K562 (cell line): Measurements from ENCODE around the gene TAOK2. TPM values are rescaled to one million over a fixed set of nuclear protein-coding genes. Genes with fewer than 3 reads are reported as not detected.
A peak's percentile ranks its signal among the peaks of the same experiment; 100 is the strongest.

Experiments used
- ARID4B ChIP-seq: sonication (generic); formaldehyde crosslinking; IDR thresholded peaks from 2 replicates; pipeline ENCODE4 v1.8.0; 2022; ENCODE audit warnings: mild to moderate bottlenecking, missing genetic modification reagents
- CREBBP ChIP-seq: IDR thresholded peaks from one replicate; pipeline ENCODE4 v1.6.1; 2012; ENCODE audit warnings: low read depth, mild to moderate bottlenecking, control low read depth, inconsistent platforms, low read length
- ELF2 ChIP-seq: fragments of 250-450 bp; sonication (Bioruptor Pico); IDR thresholded peaks from 2 replicates; pipeline ENCODE4 v1.5.0; 2021; ENCODE audit warnings: mild to moderate bottlenecking
- EWSR1 ChIP-seq: fragments of 450-650 bp; IDR thresholded peaks from 2 replicates; pipeline ENCODE4 v1.6.1; 2018; ENCODE audit warnings: borderline replicate concordance, mild to moderate bottlenecking, low read depth, moderate library complexity; ENCODE audit not compliant: partially characterized antibody
- FOXP1 ChIP-seq: sonication (generic); formaldehyde crosslinking; IDR thresholded peaks from 2 replicates; pipeline ENCODE4 v1.8.0; 2022; ENCODE audit warnings: mild to moderate bottlenecking, missing genetic modification reagents
- HMG20B ChIP-seq: fragments of 250-450 bp; sonication (Bioruptor Pico); IDR thresholded peaks from 2 replicates; pipeline ENCODE4 v1.5.0; 2021; ENCODE audit warnings: mild to moderate bottlenecking
- HOXB6 ChIP-seq: fragments of 250-450 bp; sonication (Bioruptor Pico); IDR thresholded peaks from 2 replicates; pipeline ENCODE4 v1.5.1; 2022; ENCODE audit warnings: mild to moderate bottlenecking, borderline replicate concordance
- JUNB ChIP-seq: fragments of 450-650 bp; formaldehyde crosslinking; conservative IDR thresholded peaks from 2 replicates; pipeline ENCODE4 v1.4.0; 2020; ENCODE audit warnings: mild to moderate bottlenecking
- KDM5B ChIP-seq: fragments of 200-600 bp; sonication (generic); IDR thresholded peaks from 2 replicates; pipeline ENCODE4 v1.6.1; 2012; ENCODE audit warnings: low read depth, mild to moderate bottlenecking, moderate library complexity, low read length, control low read depth, inconsistent platforms; ENCODE audit not compliant: insufficient replicate concordance
- RBM25 ChIP-seq: fragments of 200-400 bp; formaldehyde crosslinking; IDR thresholded peaks from 2 replicates; pipeline ENCODE4 v1.6.1; 2018; ENCODE audit warnings: low read length, low read depth, moderate library complexity; ENCODE audit not compliant: severe bottlenecking
- SMARCA4 ChIP-seq: fragments of 450-650 bp; IDR thresholded peaks from 2 replicates; pipeline ENCODE4 v1.6.1; 2016
- TCFL5 ChIP-seq: fragments of 250-450 bp; sonication (Bioruptor Pico); conservative IDR thresholded peaks from 2 replicates; pipeline ENCODE4 v1.6.1; 2021; ENCODE audit warnings: mild to moderate bottlenecking, moderate library complexity, matching md5 sums
- TSHZ1 ChIP-seq: fragments of 250-450 bp; sonication (Bioruptor Pico); IDR thresholded peaks from 2 replicates; pipeline ENCODE4 v1.4.0; 2020; ENCODE audit warnings: mild to moderate bottlenecking, moderate library complexity
- ZBTB7A ChIP-seq: IDR thresholded peaks from 2 replicates; pipeline ENCODE4 v1.6.1; 2011; ENCODE audit warnings: low read depth, mild to moderate bottlenecking, low read length, moderate library complexity, borderline replicate concordance; ENCODE audit not compliant: control insufficient read depth
- ZNF324 ChIP-seq: fragments of 250-450 bp; sonication (Bioruptor Pico); IDR thresholded peaks from 2 replicates; pipeline ENCODE4 v1.4.0; 2020; ENCODE audit warnings: mild to moderate bottlenecking
- ZNF668 ChIP-seq: fragments of 250-450 bp; sonication (Bioruptor Pico); IDR thresholded peaks from 2 replicates; pipeline ENCODE4 v1.8.0; 2022; ENCODE audit warnings: mild to moderate bottlenecking, inconsistent platforms
- polyA plus RNA-seq, 8 experiments: library from polyadenylated mRNA; depleted of rRNA in 4 of 8; stranded (reverse) in 5 of 8; unstranded in 3 of 8; fragments of >200 nt; fragmentation: Nextera tagmentation in 2 of 8; fragmentation: Illumina TruSeq in 1 of 8; extraction: Ambion mirVana in 2 of 8; extraction: Trizol in 1 of 8; gene quantifications; 2 replicates each; pipeline versions ENCODE4 v1.2.1 to v1.2.3, GENCODE V29; 2011 to 2014; ENCODE audit warnings: inconsistent platforms in 1 of 8, missing spikeins in 1 of 8
- total RNA-seq, 7 experiments: library from RNA; depleted of rRNA in 6 of 7; stranded (reverse); fragments of >200 nt in 6 of 7; fragmentation: Illumina TruSeq in 2 of 7; extraction: Trizol in 2 of 7; gene quantifications; 2 replicates each; pipeline versions ENCODE4 v1.2.1 to v1.2.3, GENCODE V29; 2011 to 2021; ENCODE audit warnings: low replicate concordance in 1 of 7
- TF ChIP-seq, protein P1 (sequence below): fragments of 250-450 bp; sonication (Bioruptor Pico); IDR thresholded peaks from 2 replicates; pipeline ENCODE4 v1.9.0; 2021; ENCODE audit warnings: mild to moderate bottlenecking, inconsistent platforms

The TAOK2 gene
- total and polyA plus RNA-seq, 9 of the 15 experiments (the other 6 are each of a cell fraction or from before 2014, with no cell fraction given) = 0.10 to 41.8 (median 13.7) TPM

DNA sequence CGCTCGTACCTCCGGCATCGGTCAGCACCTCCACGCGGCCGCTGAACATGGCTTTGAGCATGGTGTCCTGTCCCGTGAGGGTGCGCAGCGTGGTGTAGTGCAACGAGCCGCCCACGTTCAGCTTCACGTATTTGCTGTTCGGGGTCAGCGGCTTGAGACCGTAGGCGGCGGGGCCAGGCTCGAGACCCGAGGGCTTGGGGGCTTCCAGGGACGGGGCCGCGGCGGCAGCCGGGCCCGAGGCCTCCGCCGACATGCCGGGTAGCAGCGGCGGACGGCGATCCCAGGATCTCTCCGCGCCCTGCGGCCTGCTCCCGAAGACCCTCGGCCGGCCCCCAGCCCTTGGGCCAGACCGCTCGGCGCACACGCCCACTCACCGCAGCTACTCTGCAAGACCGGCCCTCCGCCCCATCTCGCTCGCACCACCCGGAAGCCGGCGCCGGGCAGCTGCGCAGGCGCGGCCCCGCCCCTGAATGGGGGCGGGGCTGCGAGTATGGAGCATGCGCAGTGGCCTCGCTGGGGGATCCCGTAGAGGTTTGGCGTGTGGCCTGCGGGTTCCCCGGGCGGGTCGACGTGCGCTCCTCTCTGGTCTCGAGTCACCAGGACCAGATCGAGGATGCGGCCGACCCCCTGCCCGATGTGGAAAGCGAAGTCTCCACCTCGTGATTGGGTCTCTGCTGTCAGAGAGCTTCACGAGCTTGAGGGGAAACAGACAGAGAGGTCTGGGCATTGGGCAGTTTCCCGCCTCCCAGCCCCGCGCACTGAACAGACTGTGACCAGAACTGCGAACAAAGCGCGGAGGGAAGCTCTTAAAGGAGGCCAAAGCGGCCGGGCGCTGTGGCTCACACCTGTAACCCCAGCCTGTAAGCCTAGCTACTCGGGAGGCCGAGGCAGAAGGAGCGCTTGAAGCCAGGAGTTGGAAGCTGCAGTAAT, 47.6 kb upstream of the TAOK2 start, which contains the start of gene KCTD13 (continued):
- TF ChIP-seq ZNF668 (no peak), ARID4B (no peak; the same call in 1 of the 2 replicates), ZNF324 (no peak), JUNB (CRISPR knock-in tag) (no peak), ZBTB7A (peak; percentile 97), EWSR1 (no peak), FOXP1 (CRISPR knock-in tag) (no peak; the same call in 1 of the 2 replicates), RBM25 (no peak), SMARCA4 (no peak), TSHZ1 (CRISPR knock-in tag) (no peak), CREBBP (no peak), HOXB6 (CRISPR knock-in tag) (no peak), TCFL5 (CRISPR knock-in tag) (no peak), KDM5B (peak; percentile 79), HMG20B (CRISPR knock-in tag) (no peak), ELF2 (CRISPR knock-in tag) (peak; percentile 91)
- TF ChIP-seq, protein P1, sequence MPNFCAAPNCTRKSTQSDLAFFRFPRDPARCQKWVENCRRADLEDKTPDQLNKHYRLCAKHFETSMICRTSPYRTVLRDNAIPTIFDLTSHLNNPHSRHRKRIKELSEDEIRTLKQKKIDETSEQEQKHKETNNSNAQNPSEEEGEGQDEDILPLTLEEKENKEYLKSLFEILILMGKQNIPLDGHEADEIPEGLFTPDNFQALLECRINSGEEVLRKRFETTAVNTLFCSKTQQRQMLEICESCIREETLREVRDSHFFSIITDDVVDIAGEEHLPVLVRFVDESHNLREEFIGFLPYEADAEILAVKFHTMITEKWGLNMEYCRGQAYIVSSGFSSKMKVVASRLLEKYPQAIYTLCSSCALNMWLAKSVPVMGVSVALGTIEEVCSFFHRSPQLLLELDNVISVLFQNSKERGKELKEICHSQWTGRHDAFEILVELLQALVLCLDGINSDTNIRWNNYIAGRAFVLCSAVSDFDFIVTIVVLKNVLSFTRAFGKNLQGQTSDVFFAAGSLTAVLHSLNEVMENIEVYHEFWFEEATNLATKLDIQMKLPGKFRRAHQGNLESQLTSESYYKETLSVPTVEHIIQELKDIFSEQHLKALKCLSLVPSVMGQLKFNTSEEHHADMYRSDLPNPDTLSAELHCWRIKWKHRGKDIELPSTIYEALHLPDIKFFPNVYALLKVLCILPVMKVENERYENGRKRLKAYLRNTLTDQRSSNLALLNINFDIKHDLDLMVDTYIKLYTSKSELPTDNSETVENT (CRISPR knock-in tag) = peak; percentile 23; the same call in 1 of the 2 replicates
